GM18870 (cell line): ENCODE results near the gene SERTM1.

Experiments used
- ATAC-seq: cut with Tn5 transposase; IDR thresholded peaks from one replicate; pipeline ENCODE4 v1.9.1; 2021; ENCODE audit warnings: moderate library complexity; ENCODE audit not compliant: unreplicated experiment

Gene SERTM1

GRCh38 chr13:36709136-36709890 lies 35.5 kb downstream of the SERTM1 start:
- ATAC-seq: no peak

GRCh38 chr13:36710396-36710795 lies 36.6 kb downstream of the SERTM1 start:
- ATAC-seq: no peak

- no peak for ATAC-seq
Measured at GRCh38 chr13:36712290-36712689, 38.5 kb downstream of the SERTM1 start.

- ATAC-seq: no peak
Measured at GRCh38 chr13:36712770-36713169, 39.0 kb downstream of the SERTM1 start.

- no peak for ATAC-seq
Measured at GRCh38 chr13:36713887-36714286, 40.1 kb downstream of the SERTM1 start.

GRCh38 chr13:36715841-36716240 lies 42.0 kb downstream of the SERTM1 start:
- no peak for ATAC-seq

- no peak for ATAC-seq
Measured at GRCh38 chr13:36717017-36717416, 43.2 kb downstream of the SERTM1 start.

- no peak for ATAC-seq
Measured at GRCh38 chr13:36717966-36718545, 44.2 kb downstream of the SERTM1 start.

GRCh38 chr13:36718686-36719085 lies 44.9 kb downstream of the SERTM1 start:
- no peak for ATAC-seq

- ATAC-seq: no peak
Measured at GRCh38 chr13:36724141-36724540, 50.3 kb downstream of the SERTM1 start.

GRCh38 chr13:36725936-36726335 lies 52.1 kb downstream of the SERTM1 start:
- ATAC-seq: no peak

GRCh38 chr13:36728006-36728405 lies 54.2 kb downstream of the SERTM1 start:
- ATAC-seq: no peak

- no peak for ATAC-seq
Measured at GRCh38 chr13:36736119-36736726, 62.4 kb downstream of the SERTM1 start.

GRCh38 chr13:36737524-36738083 lies 63.8 kb downstream of the SERTM1 start:
- no peak for ATAC-seq

GRCh38 chr13:36745436-36745835 lies 71.6 kb downstream of the SERTM1 start:
- no peak for ATAC-seq

GRCh38 chr13:36746051-36746450 lies 72.2 kb downstream of the SERTM1 start:
- no peak for ATAC-seq
